ENCODE measurements around the gene ARPC1A. TPM values are rescaled to one million over a fixed set of nuclear protein-coding genes. Genes with fewer than 3 reads are reported as not detected.
"Not testable (repeated sequence)": the region's sequence is repeated elsewhere in the genome, so short reads cannot be mapped to it uniquely, and the experiment has no call there.

ARPC1A gene
- total RNA-seq, 1 donor from 2014 or later: 196 TPM

- Mint-ChIP-seq H3K27me3 (ENCODE audit: unreplicated experiment) (peaks cover 4% of the 10 kb centered on the region), H3K36me3 (ENCODE audit: low read depth, unreplicated experiment) (peaks cover 32% of the 10 kb centered on the region), H3K27ac (ENCODE audit: unreplicated experiment) (no peak overlapping the region), H3K4me1 (ENCODE audit: unreplicated experiment) (no peaks in the 10 kb centered on the region), H3K4me3 (ENCODE audit: unreplicated experiment) (no peak overlapping the region), H3K9me3 (ENCODE audit: unreplicated experiment) (no peaks in the 10 kb centered on the region)
- TF ChIP-seq, protein P1, sequence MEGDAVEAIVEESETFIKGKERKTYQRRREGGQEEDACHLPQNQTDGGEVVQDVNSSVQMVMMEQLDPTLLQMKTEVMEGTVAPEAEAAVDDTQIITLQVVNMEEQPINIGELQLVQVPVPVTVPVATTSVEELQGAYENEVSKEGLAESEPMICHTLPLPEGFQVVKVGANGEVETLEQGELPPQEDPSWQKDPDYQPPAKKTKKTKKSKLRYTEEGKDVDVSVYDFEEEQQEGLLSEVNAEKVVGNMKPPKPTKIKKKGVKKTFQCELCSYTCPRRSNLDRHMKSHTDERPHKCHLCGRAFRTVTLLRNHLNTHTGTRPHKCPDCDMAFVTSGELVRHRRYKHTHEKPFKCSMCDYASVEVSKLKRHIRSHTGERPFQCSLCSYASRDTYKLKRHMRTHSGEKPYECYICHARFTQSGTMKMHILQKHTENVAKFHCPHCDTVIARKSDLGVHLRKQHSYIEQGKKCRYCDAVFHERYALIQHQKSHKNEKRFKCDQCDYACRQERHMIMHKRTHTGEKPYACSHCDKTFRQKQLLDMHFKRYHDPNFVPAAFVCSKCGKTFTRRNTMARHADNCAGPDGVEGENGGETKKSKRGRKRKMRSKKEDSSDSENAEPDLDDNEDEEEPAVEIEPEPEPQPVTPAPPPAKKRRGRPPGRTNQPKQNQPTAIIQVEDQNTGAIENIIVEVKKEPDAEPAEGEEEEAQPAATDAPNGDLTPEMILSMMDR (IDR thresholded peaks at IDR 0.05; ENCODE audit: unreplicated experiment): no peak
- DNase-seq (ENCODE audit: low spot score): no peak
These were observed 13.9 kb downstream of the ARPC1A start for GRCh38 chr7:99339595-99339994.

DNA sequence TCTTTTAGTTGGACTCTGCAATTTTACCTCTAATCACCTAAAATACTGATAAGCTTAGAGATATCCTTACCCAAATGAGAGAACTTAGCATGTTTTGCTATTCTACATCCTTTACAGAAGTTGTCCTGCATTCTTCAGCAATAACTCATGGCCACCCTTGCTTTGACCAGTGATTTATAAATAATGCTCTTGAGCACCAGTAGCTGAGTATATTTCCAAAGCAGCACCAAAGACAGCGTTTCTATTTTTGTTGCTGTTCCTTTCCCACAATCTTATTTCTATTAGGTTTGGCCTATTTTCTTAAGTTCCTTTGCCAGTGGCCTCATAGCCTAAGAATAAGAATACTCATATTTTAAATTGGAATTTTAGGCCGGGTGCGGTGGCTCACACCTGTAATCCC, 15.0 kb downstream of the ARPC1A start:
- TF ChIP-seq, protein P1 (IDR thresholded peaks at IDR 0.05; ENCODE audit: unreplicated experiment): no peak
- Mint-ChIP-seq H3K4me1 (ENCODE audit: unreplicated experiment) (no peaks in the 10 kb centered on the region), H3K4me3 (ENCODE audit: unreplicated experiment) (no peak overlapping the region), H3K27me3 (ENCODE audit: unreplicated experiment) (peaks cover 4% of the 10 kb centered on the region), H3K9me3 (ENCODE audit: unreplicated experiment) (no peaks in the 10 kb centered on the region), H3K27ac (ENCODE audit: unreplicated experiment) (no peak overlapping the region), H3K36me3 (ENCODE audit: low read depth, unreplicated experiment) (peaks cover 29% of the 10 kb centered on the region)
- no peak for DNase-seq (ENCODE audit: low spot score)

DNA sequence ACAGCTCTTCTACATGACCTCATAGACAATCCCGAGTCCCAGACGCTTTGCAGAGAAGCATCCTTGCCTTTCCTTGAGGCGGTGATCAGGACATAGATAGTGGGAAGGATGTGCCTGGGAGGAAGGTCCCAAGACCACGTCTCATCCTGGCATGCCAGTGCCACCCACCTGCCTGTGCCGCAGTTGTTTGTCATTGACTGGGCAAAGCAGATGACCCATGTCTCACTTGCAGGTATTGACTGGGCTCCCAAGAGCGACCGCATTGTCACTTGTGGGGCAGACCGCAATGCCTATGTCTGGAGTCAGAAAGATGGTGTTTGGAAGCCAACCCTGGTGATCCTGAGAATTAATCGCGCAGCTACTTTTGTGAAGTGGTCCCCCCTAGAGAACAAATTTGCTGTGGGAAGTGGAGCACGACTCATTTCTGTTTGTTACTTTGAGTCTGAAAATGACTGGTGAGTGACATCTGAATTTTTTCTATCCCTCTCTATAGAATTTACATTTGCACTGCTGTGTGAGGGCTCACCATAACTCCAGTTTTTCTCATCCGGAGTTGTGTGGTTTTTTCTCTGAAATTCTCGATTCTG, 18.5 kb downstream of the ARPC1A start:
- Mint-ChIP-seq H3K4me1 (ENCODE audit: unreplicated experiment) (no peaks in the 10 kb centered on the region), H3K27me3 (ENCODE audit: unreplicated experiment) (peaks cover 4% of the 10 kb centered on the region), H3K9me3 (ENCODE audit: unreplicated experiment) (no peaks in the 10 kb centered on the region), H3K36me3 (ENCODE audit: low read depth, unreplicated experiment) (peaks cover 29% of the 10 kb centered on the region), H3K4me3 (ENCODE audit: unreplicated experiment) (peak overlapping the region; percentile 42), H3K27ac (ENCODE audit: unreplicated experiment) (peak overlapping the region; percentile 57)
- DNase-seq (ENCODE audit: low spot score): no peak
- TF ChIP-seq, protein P1 (IDR thresholded peaks at IDR 0.05; ENCODE audit: unreplicated experiment): no peak

DNA sequence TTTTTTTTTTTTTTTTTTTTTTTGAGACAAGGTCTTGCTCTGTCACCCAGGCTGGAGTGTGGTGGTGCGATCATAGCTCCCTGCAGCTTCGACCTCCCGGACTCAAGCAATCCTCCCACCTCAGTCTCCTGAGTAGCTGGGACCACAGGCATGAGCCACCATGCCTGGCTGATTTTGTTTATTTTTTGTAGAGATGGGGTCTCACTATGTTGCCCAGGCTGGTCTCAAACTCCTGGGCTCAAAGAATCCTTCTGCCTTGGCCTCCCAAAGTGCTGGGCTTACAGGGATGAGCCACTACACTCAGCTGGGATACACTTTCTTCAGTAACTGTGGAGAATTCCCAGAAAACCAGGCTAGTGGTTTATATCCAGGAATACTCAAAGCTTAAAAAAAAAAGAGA, 24.9 kb downstream of the ARPC1A start:
- H3K27ac Mint-ChIP-seq (ENCODE audit: unreplicated experiment): peak overlapping the region; percentile 64
- not testable (repeated sequence) for H3K9me3 Mint-ChIP-seq (ENCODE audit: unreplicated experiment); H3K4me1 Mint-ChIP-seq (ENCODE audit: unreplicated experiment); H3K4me3 Mint-ChIP-seq (ENCODE audit: unreplicated experiment); H3K27me3 Mint-ChIP-seq (ENCODE audit: unreplicated experiment); DNase-seq (ENCODE audit: low spot score)
- peaks cover 25% of the 10 kb centered on the region for H3K36me3 Mint-ChIP-seq (ENCODE audit: low read depth, unreplicated experiment)

DNA sequence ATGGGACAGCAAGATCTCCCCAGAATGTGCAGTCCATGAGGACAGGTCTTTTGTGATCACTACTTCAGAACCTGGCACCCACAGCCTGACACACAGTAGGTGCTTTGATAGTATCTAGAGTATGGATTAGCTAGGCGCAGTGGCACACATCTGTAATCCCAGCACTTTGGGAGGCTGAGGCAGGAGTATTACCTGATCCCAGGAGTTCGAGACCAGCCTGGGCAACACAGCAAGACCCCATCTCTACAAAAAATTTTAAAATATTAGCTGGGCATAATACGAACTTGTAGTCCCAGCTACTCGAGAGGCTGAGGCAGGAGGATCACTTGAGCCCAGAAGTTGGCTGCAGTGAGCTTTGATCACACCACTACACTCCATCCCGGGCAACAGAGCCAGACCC, 26.5 kb downstream of the ARPC1A start:
- TF ChIP-seq, protein P1 (IDR thresholded peaks at IDR 0.05; ENCODE audit: unreplicated experiment): no peak
- no peak overlapping the region for H3K27ac Mint-ChIP-seq (ENCODE audit: unreplicated experiment)
- no peak overlapping the region for H3K4me3 Mint-ChIP-seq (ENCODE audit: unreplicated experiment)
- DNase-seq (ENCODE audit: low spot score): no peak
- no peaks in the 10 kb centered on the region for H3K9me3 Mint-ChIP-seq (ENCODE audit: unreplicated experiment)
- no peaks in the 10 kb centered on the region for H3K27me3 Mint-ChIP-seq (ENCODE audit: unreplicated experiment)
- peaks cover 27% of the 10 kb centered on the region for H3K36me3 Mint-ChIP-seq (ENCODE audit: low read depth, unreplicated experiment)
- H3K4me1 Mint-ChIP-seq (ENCODE audit: unreplicated experiment): no peaks in the 10 kb centered on the region
